ENCODE data around the gene CMIP. TPM values are rescaled to one million over a fixed set of nuclear protein-coding genes. Genes with fewer than 3 reads are reported as not detected.

The CMIP gene
- total RNA-seq, 2 experiments from 2014 or later, result 65.4 to 76.7 TPM

- DNase-seq, result peak; percentile 55
- ATAC-seq (ENCODE audit: low read depth), result peak; percentile 10
- H3K9me3 Mint-ChIP-seq, result no peaks in the 10 kb centered on the region
- H3K27ac Mint-ChIP-seq, result peak overlapping the region; percentile 90
- peaks cover 26% of the 10 kb centered on the region for H3K36me3 Mint-ChIP-seq
- peaks cover 22% of the 10 kb centered on the region for H3K27me3 Mint-ChIP-seq
- POLR2A ChIA-PET, result interaction anchor here (0.5 to 3.1 kb wide), 9 partner anchors 15 to 203 kb away, joined by 3 to 24 read pairs (median 4); partner anchors contain the start of gene GAN
- H3K4me1 Mint-ChIP-seq, result peaks cover 51% of the 10 kb centered on the region
- H3K4me3 Mint-ChIP-seq, result peak overlapping the region; percentile 91
Measured at GRCh38 chr16:81445966-81446906, 1.6 kb downstream of the CMIP start.

- Mint-ChIP-seq H3K4me1 (peaks cover 57% of the 10 kb centered on the region), H3K4me3 (peak overlapping the region; percentile 91), H3K27me3 (peaks cover 15% of the 10 kb centered on the region), H3K36me3 (peaks cover 29% of the 10 kb centered on the region), H3K9me3 (no peaks in the 10 kb centered on the region), H3K27ac (peak overlapping the region; percentile 90)
- POLR2A ChIA-PET, result interaction anchor here (1.0 to 3.1 kb wide), 6 partner anchors 16 to 132 kb away, joined by 3 to 24 read pairs (median 4); partner anchors contain the start of gene GAN
- no peak for ATAC-seq (ENCODE audit: low read depth)
- DNase-seq, result no peak
Measured at GRCh38 chr16:81446907-81447268, 2.3 kb downstream of the CMIP start.

- no peak for ATAC-seq (ENCODE audit: low read depth)
- POLR2A ChIA-PET, result interaction anchor here (1.6 to 3.1 kb wide), 2 partner anchors 22 to 133 kb away, joined by 5 to 24 read pairs; partner anchors contain the start of gene GAN
- Mint-ChIP-seq H3K9me3 (no peaks in the 10 kb centered on the region), H3K4me1 (peaks cover 63% of the 10 kb centered on the region), H3K4me3 (peak overlapping the region; percentile 91), H3K36me3 (peaks cover 34% of the 10 kb centered on the region), H3K27me3 (peaks cover 8% of the 10 kb centered on the region), H3K27ac (peak overlapping the region; percentile 90)
- DNase-seq, result no peak
Measured at GRCh38 chr16:81447383-81448101, 2.9 kb downstream of the CMIP start.

GRCh38 chr16:81448154-81449131 lies 3.8 kb downstream of the CMIP start:
- peaks cover 36% of the 10 kb centered on the region for H3K36me3 Mint-ChIP-seq
- no peaks in the 10 kb centered on the region for H3K9me3 Mint-ChIP-seq
- H3K4me1 Mint-ChIP-seq, result peaks cover 59% of the 10 kb centered on the region
- H3K4me3 Mint-ChIP-seq, result peak overlapping the region; percentile 31
- no peak for DNase-seq
- peaks cover 2% of the 10 kb centered on the region for H3K27me3 Mint-ChIP-seq
- peak overlapping the region; percentile 9 for H3K27ac Mint-ChIP-seq
- no peak for ATAC-seq (ENCODE audit: low read depth)
- POLR2A ChIA-PET, result no interaction called here

GRCh38 chr16:81449241-81449640 lies 4.6 kb downstream of the CMIP start:
- no peaks in the 10 kb centered on the region for H3K27me3 Mint-ChIP-seq
- no peak for ATAC-seq (ENCODE audit: low read depth)
- no peak for DNase-seq
- peak overlapping the region; percentile 32 for H3K27ac Mint-ChIP-seq
- H3K4me1 Mint-ChIP-seq, result peaks cover 59% of the 10 kb centered on the region
- peaks cover 40% of the 10 kb centered on the region for H3K36me3 Mint-ChIP-seq
- H3K9me3 Mint-ChIP-seq, result no peaks in the 10 kb centered on the region
- POLR2A ChIA-PET, result no interaction called here
- peak overlapping the region; percentile 31 for H3K4me3 Mint-ChIP-seq

GRCh38 chr16:81449899-81450608 lies 5.4 kb downstream of the CMIP start:
- H3K4me3 Mint-ChIP-seq, result no peak overlapping the region
- peak overlapping the region; percentile 7 for H3K27ac Mint-ChIP-seq
- no peak for DNase-seq
- H3K36me3 Mint-ChIP-seq, result peaks cover 40% of the 10 kb centered on the region
- H3K4me1 Mint-ChIP-seq, result peaks cover 62% of the 10 kb centered on the region
- H3K9me3 Mint-ChIP-seq, result no peaks in the 10 kb centered on the region
- POLR2A ChIA-PET, result interaction anchor here (0.9 to 1.2 kb wide), 2 partner anchors 18 to 70 kb away, joined by 3 to 4 read pairs; no protein-coding TSS in a partner anchor
- no peak for ATAC-seq (ENCODE audit: low read depth)
- H3K27me3 Mint-ChIP-seq, result no peaks in the 10 kb centered on the region

- H3K27ac Mint-ChIP-seq, result peak overlapping the region; percentile 87
- H3K36me3 Mint-ChIP-seq, result peaks cover 37% of the 10 kb centered on the region
- DNase-seq (no peak), ATAC-seq (ENCODE audit: low read depth) (no peak)
- peaks cover 64% of the 10 kb centered on the region for H3K4me1 Mint-ChIP-seq
- H3K27me3 Mint-ChIP-seq, result no peaks in the 10 kb centered on the region
- peak overlapping the region; percentile 80 for H3K4me3 Mint-ChIP-seq
- no peaks in the 10 kb centered on the region for H3K9me3 Mint-ChIP-seq
- POLR2A ChIA-PET, result interaction anchor here (0.9 to 1.3 kb wide), 5 partner anchors 15 to 69 kb away, joined by 3 to 10 read pairs (median 5); no protein-coding TSS in a partner anchor
Measured at GRCh38 chr16:81450783-81451491, 6.3 kb downstream of the CMIP start.

DNA sequence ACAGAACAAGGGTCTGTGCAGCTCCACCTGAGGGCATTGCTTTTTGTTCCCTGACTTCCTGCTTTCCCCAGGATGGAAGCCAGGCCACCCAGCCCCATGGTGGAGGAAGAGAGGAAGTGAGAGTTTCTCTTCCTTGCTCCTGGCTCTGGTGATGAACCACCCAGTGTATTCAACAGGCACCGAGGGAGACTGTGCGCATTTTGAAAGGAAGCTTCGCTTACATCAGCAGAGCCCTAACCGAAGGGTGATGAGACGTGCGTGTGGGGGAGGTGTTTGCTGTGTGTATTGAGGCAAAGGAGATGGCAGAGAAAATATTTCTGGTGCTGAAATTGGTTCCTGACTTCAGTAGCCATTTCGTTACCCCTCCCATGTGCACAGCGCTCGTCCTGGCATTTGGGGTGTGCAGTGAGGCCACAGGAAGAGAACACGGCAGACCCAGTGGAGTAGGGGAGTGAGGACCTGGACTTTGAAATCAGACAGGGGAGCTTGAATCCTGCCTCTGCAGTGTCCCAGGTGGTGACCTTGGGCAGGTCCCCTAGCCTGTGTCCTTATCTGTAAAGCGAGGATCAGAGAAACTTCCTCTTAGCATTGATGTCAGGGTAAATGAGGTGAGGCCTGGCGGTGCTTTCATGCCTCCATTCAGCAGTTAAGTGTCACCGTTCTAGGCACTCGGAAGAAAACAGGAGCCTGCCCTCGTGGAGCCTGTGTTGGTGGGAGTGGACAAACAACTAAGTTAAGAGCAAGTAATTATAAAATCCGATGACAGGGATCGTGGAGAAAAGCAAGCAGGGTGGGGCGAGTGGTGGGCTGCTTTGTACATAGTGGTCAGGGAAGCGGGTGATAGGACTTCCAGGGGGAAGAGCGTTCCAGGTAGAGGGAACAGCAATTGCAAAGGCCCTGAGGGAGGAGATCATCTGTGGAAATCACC lies 7.4 kb downstream of the CMIP start:
- DNase-seq (peak; percentile 50), ATAC-seq (ENCODE audit: low read depth) (peak; percentile 93)
- H3K4me3 Mint-ChIP-seq, result peak overlapping the region; percentile 80
- peaks cover 32% of the 10 kb centered on the region for H3K36me3 Mint-ChIP-seq
- no peaks in the 10 kb centered on the region for H3K9me3 Mint-ChIP-seq
- H3K27me3 Mint-ChIP-seq, result no peaks in the 10 kb centered on the region
- POLR2A ChIA-PET, result interaction anchor here (0.6 to 1.4 kb wide), 6 partner anchors 14 to 104 kb away, joined by 3 to 10 read pairs (median 5); no protein-coding TSS in a partner anchor
- H3K4me1 Mint-ChIP-seq, result peaks cover 66% of the 10 kb centered on the region
- H3K27ac Mint-ChIP-seq, result peak overlapping the region; percentile 87

- H3K36me3 Mint-ChIP-seq, result peaks cover 34% of the 10 kb centered on the region
- ATAC-seq (ENCODE audit: low read depth) (no peak), DNase-seq (no peak)
- H3K4me1 Mint-ChIP-seq, result peaks cover 59% of the 10 kb centered on the region
- POLR2A ChIA-PET, result interaction anchor here (1.4 kb wide), 1 partner anchor 17 kb away, joined by 6 read pairs; no protein-coding TSS in a partner anchor
- H3K27ac Mint-ChIP-seq, result peak overlapping the region; percentile 87
- H3K27me3 Mint-ChIP-seq, result no peaks in the 10 kb centered on the region
- no peaks in the 10 kb centered on the region for H3K9me3 Mint-ChIP-seq
- H3K4me3 Mint-ChIP-seq, result no peak overlapping the region
Measured at GRCh38 chr16:81453091-81453728, 8.6 kb downstream of the CMIP start.

- no peak for DNase-seq
- Mint-ChIP-seq H3K36me3 (peaks cover 40% of the 10 kb centered on the region), H3K9me3 (no peaks in the 10 kb centered on the region), H3K27ac (no peak overlapping the region), H3K4me3 (no peak overlapping the region), H3K27me3 (no peaks in the 10 kb centered on the region), H3K4me1 (peaks cover 56% of the 10 kb centered on the region)
- no peak for ATAC-seq (ENCODE audit: low read depth)
- POLR2A ChIA-PET, result no interaction called here
Measured at GRCh38 chr16:81454044-81454443, 9.4 kb downstream of the CMIP start.
